GM12878 (cell line): Measurements from ENCODE around the gene SRC.

Source experiments
- CEBPB ChIP-seq, 2 experiments: fragments of 150-350 bp in 1 of 2; IDR thresholded peaks; 2 replicates each; pipeline ENCODE4 v1.6.1; 2012 to 2014; ENCODE audit warnings: low read depth in 2 of 2, low read length in 2 of 2, borderline replicate concordance in 1 of 2, inconsistent platforms in 1 of 2
- EGR1 ChIP-seq, 2 experiments: IDR thresholded peaks; 1 replicate in 1 of 2; 2 replicates in 1 of 2; pipeline ENCODE4 v1.6.1; 2011 to 2012; ENCODE audit warnings: low read depth in 2 of 2, low read length in 2 of 2, borderline replicate concordance in 1 of 2, mild to moderate bottlenecking in 1 of 2, moderate library complexity in 1 of 2
- EP300 ChIP-seq, 2 experiments: fragments of 150-350 bp in 1 of 2; IDR thresholded peaks; 2 replicates each; pipeline ENCODE4 v1.6.1; 2011 to 2012; ENCODE audit warnings: low read depth in 2 of 2, low read length in 2 of 2, borderline replicate concordance in 1 of 2, improper control_type of control experiment in 1 of 2, inconsistent platforms in 1 of 2; ENCODE audit not compliant: control insufficient read depth in 1 of 2
- HCFC1 ChIP-seq: fragments of 150-350 bp; IDR thresholded peaks from 2 replicates; pipeline ENCODE4 v1.6.1; 2014; ENCODE audit warnings: low read length
- MXI1 ChIP-seq: fragments of 150-350 bp; IDR thresholded peaks from 2 replicates; pipeline ENCODE4 v1.6.1; 2011; ENCODE audit warnings: low read depth, mild to moderate bottlenecking, inconsistent platforms, low read length, improper control_type of control experiment
- POLR2A ChIP-seq: IDR thresholded peaks from 2 replicates; pipeline ENCODE4 v1.6.1; 2011; ENCODE audit warnings: low read depth, mild to moderate bottlenecking, low read length
- POLR2AphosphoS5 ChIP-seq: IDR thresholded peaks from 2 replicates; pipeline ENCODE4 v1.6.1; 2011; ENCODE audit warnings: mild to moderate bottlenecking, low read length, inconsistent platforms
- TF ChIP-seq, protein P1 (sequence below), 3 experiments: IDR thresholded peaks in 2 of 3; conservative IDR thresholded peaks in 1 of 3; 2 replicates each; pipeline ENCODE4 v1.5.1; 2011; ENCODE audit warnings: low read depth in 3 of 3, low read length in 3 of 3, mild to moderate bottlenecking in 3 of 3, control low read depth in 2 of 3, moderate library complexity in 2 of 3, inconsistent platforms in 1 of 3, mixed read lengths in 1 of 3; ENCODE audit not compliant: control insufficient read depth in 2 of 3, insufficient read depth in 1 of 3; ENCODE audit errors: extremely low read depth in 1 of 3

DNA sequence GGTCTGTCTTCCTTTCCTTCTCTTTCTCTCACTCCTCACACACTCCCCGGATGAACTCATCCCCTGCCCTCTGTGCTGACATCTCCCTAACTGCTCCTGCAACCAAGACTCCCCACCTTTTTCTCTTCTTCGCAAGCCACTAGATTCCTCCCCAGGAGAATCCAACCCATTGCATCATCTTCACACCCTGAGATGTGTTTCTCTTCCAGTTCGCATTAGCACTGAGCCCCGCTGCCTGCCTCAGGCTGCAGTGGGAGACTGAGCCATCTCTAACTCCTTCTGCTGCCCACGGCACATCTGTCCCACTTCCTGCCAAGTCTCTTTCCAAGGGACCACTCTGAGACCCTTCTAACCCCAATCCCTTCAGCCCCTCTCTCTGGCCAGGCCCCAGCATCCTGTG lies 107.9 kb downstream of the SRC start:
- TF ChIP-seq EGR1 (IDR thresholded peaks at IDR 0.05; ENCODE audit: borderline replicate concordance in 1 of 2, low read depth in 2 of 2, low read length in 2 of 2) (no peak), CEBPB (IDR thresholded peaks at IDR 0.05; ENCODE audit: borderline replicate concordance in 1 of 2, low read depth in 2 of 2, low read length in 2 of 2) (no peak), POLR2A (no peak), POLR2AphosphoS5 (no peak), HCFC1 (no peak), EP300 (IDR thresholded peaks at IDR 0.05; ENCODE audit: borderline replicate concordance in 1 of 2, control insufficient read depth in 1 of 2, low read depth in 2 of 2, low read length in 2 of 2) (no peak), MXI1 (no peak)
- TF ChIP-seq, protein P1, sequence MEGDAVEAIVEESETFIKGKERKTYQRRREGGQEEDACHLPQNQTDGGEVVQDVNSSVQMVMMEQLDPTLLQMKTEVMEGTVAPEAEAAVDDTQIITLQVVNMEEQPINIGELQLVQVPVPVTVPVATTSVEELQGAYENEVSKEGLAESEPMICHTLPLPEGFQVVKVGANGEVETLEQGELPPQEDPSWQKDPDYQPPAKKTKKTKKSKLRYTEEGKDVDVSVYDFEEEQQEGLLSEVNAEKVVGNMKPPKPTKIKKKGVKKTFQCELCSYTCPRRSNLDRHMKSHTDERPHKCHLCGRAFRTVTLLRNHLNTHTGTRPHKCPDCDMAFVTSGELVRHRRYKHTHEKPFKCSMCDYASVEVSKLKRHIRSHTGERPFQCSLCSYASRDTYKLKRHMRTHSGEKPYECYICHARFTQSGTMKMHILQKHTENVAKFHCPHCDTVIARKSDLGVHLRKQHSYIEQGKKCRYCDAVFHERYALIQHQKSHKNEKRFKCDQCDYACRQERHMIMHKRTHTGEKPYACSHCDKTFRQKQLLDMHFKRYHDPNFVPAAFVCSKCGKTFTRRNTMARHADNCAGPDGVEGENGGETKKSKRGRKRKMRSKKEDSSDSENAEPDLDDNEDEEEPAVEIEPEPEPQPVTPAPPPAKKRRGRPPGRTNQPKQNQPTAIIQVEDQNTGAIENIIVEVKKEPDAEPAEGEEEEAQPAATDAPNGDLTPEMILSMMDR (IDR thresholded peaks at IDR 0.05 in 2 of 3, conservative IDR thresholded peaks at IDR 0.05 in 1 of 3; ENCODE audit: control insufficient read depth in 2 of 3, extremely low read depth in 1 of 3, insufficient read depth in 1 of 3, low read depth in 3 of 3, low read length in 3 of 3), result no peak
